IMR-90 (cell line): ENCODE results near the gene TEX52.
A peak's percentile ranks its signal among the peaks of the same experiment; 100 is the strongest.

Experiments used
- CTCF ChIP-seq: conservative IDR thresholded peaks from 2 replicates; pipeline ENCODE4 v1.5.1; 2012; ENCODE audit warnings: mild to moderate bottlenecking, low read depth, low read length, improper control_type of control experiment
- POLR2A ChIP-seq: IDR thresholded peaks from 2 replicates; pipeline ENCODE4 v1.6.1; 2012; ENCODE audit warnings: mild to moderate bottlenecking, low read depth, low read length

GRCh38 chr12:2890388-2891239 lies 33.8 kb upstream of the TEX52 start, which contains the start of gene TULP3:
- TF ChIP-seq CTCF (peak; percentile 18; the same call in 1 of the 2 replicates), POLR2A (peak; percentile 91)
